HCT116 (cell line): ENCODE data around the gene CYBA. TPM values are rescaled to one million over a fixed set of nuclear protein-coding genes. Genes with fewer than 3 reads are reported as not detected.

Source experiments
- ATAC-seq: fragments of 200-7000 bp; cut with Tn5 transposase; 2 replicates; pipeline ENCODE4 v1.9.1; 2020; ENCODE audit warnings: mild to moderate bottlenecking, moderate library complexity
- BruUV-seq: library from RNA; stranded (reverse); fragments of 400-500 nt; replicated peaks from 2 replicates; lab custom pipeline; 2021; lab: Mats Ljungman, UMichigan
- CTCF ChIA-PET: fragments of 300-600 bp; sonication (Branson Sonifier 250); formaldehyde crosslinking; loops from one replicate; lab custom pipeline; 2021; ENCODE audit warnings: antibody characterized with exemption; lab: Charles Lee
- POLR2A ChIA-PET: fragments of 300-600, 350-600 bp; sonication (Branson Sonifier 250); formaldehyde crosslinking; loops from one replicate; lab custom pipeline; 2021; ENCODE audit warnings: antibody characterized with exemption; lab: Charles Lee
- RAD21 ChIA-PET, 2 experiments: fragments of 300-600 bp; sonication (Branson Sonifier 250); formaldehyde crosslinking; loops; one replicate each; lab custom pipeline; 2023; ENCODE audit warnings: low total read pairs in 2 of 2; ENCODE audit not compliant: uncharacterized antibody in 2 of 2, unreplicated experiment in 2 of 2, low non-redundant PET in 1 of 2; lab: Charles Lee
- DNase-seq: peaks from one replicate; pipeline ENCODE4 v3.0.0-alpha.2; 2010; ENCODE audit warnings: low read depth, low spot score
- H2AFZ ChIP-seq: fragments of 200-600 bp; shearing (Covaris generic), sonication (generic); 2 replicates; pipeline ENCODE4 v1.6.1; 2017; ENCODE audit warnings: low read depth, mixed run types, mixed read lengths, antibody characterized with exemption, low read length; ENCODE audit not compliant: poor library complexity, severe bottlenecking
- H3K27ac ChIP-seq: 2 replicates; pipeline ENCODE4 v1.5.1; 2012; ENCODE audit warnings: low read depth, low read length
- H3K27me3 ChIP-seq: fragments of 200-600 bp; sonication (generic); 2 replicates; pipeline ENCODE4 v1.6.1; 2016; ENCODE audit warnings: mixed run types, low read length, mixed read lengths; ENCODE audit not compliant: insufficient read depth
- H3K36me3 ChIP-seq, 2 experiments: fragments of 200-500 bp in 1 of 2; fragments of 200-600 bp in 1 of 2; sonication (Bioruptor generic) in 1 of 2; sonication (generic) in 1 of 2; 2 replicates each; pipeline versions ENCODE4 v1.5.1 to v1.6.1; 2014 to 2016; ENCODE audit warnings: low read length in 2 of 2, inconsistent platforms in 1 of 2, mixed read lengths in 1 of 2, mixed run types in 1 of 2; ENCODE audit not compliant: insufficient read depth in 2 of 2, control insufficient read depth in 1 of 2
- H3K4me1 ChIP-seq, 2 experiments: fragments of 200-600 bp in 1 of 2; sonication (generic) in 1 of 2; 2 replicates each; pipeline versions ENCODE4 v1.5.1 to v1.6.1; 2012 to 2017; ENCODE audit warnings: low read length in 2 of 2, inconsistent platforms in 1 of 2, mild to moderate bottlenecking in 1 of 2, mixed read lengths in 1 of 2, mixed run types in 1 of 2, moderate library complexity in 1 of 2; ENCODE audit not compliant: insufficient read depth in 2 of 2, control insufficient read depth in 1 of 2
- H3K4me2 ChIP-seq: fragments of 200-600 bp; sonication (generic); 2 replicates; pipeline ENCODE4 v1.6.1; 2017; ENCODE audit warnings: mixed run types, low read length, mixed read lengths
- H3K4me3 ChIP-seq, 2 experiments: fragments of 200-600 bp in 1 of 2; sonication (generic) in 1 of 2; replicated peaks in 1 of 2; 2 replicates each; pipeline ENCODE4 v1.5.1; 2011 to 2016; ENCODE audit warnings: low read length in 2 of 2, control low read depth in 1 of 2, low read depth in 1 of 2, mild to moderate bottlenecking in 1 of 2, mixed read lengths in 1 of 2, mixed run types in 1 of 2
- H3K79me2 ChIP-seq: fragments of 200-600 bp; sonication (generic); 2 replicates; pipeline ENCODE4 v1.6.1; 2017; ENCODE audit warnings: mild to moderate bottlenecking, mixed run types, low read length, moderate library complexity, mixed read lengths; ENCODE audit not compliant: insufficient read depth
- H3K9ac ChIP-seq: fragments of 200-600 bp; sonication (generic); 2 replicates; pipeline ENCODE4 v1.6.1; 2016; ENCODE audit warnings: low read length, mixed read lengths
- H3K9me2 ChIP-seq: fragments of 200-600 bp; sonication (generic), shearing (Covaris generic); 2 replicates; pipeline ENCODE4 v1.6.1; 2017; ENCODE audit warnings: mixed run types, mild to moderate bottlenecking, moderate library complexity; ENCODE audit not compliant: insufficient read depth
- H3K9me3 ChIP-seq, 2 experiments: fragments of 200-500 bp in 1 of 2; fragments of 200-600 bp in 1 of 2; sonication (Bioruptor generic) in 1 of 2; sonication (generic) in 1 of 2; 2 replicates each; pipeline ENCODE4 v1.6.1; 2014 to 2017; ENCODE audit warnings: low read length in 2 of 2, mixed read lengths in 2 of 2, inconsistent platforms in 1 of 2, low read depth in 1 of 2, mild to moderate bottlenecking in 1 of 2, mixed run types in 1 of 2, moderate library complexity in 1 of 2; ENCODE audit not compliant: control insufficient read depth in 1 of 2, insufficient read depth in 1 of 2
- H4K20me1 ChIP-seq: fragments of 200-600 bp; sonication (generic), shearing (Covaris generic); 2 replicates; pipeline ENCODE4 v1.6.1; 2017; ENCODE audit warnings: mixed run types, mild to moderate bottlenecking, moderate library complexity; ENCODE audit not compliant: insufficient read depth
- CEBPB ChIP-seq: IDR thresholded peaks from 2 replicates; pipeline ENCODE4 v1.6.1; 2012; ENCODE audit warnings: low read depth
- EZH2 ChIP-seq: fragments of 200-600 bp; sonication (generic); IDR thresholded peaks from 2 replicates; pipeline ENCODE4 v1.6.1; 2017; ENCODE audit warnings: antibody characterized with exemption, mixed run types
- FOSL1 ChIP-seq: IDR thresholded peaks from 2 replicates; pipeline ENCODE4 v1.6.1; 2012; ENCODE audit warnings: low read depth
- JUND ChIP-seq: IDR thresholded peaks from 2 replicates; pipeline ENCODE4 v1.6.1; 2012
- POLR2A ChIP-seq: IDR thresholded peaks from 2 replicates; pipeline ENCODE4 v1.7.0; 2011; ENCODE audit warnings: borderline replicate concordance; ENCODE audit not compliant: insufficient read depth, insufficient read length; ENCODE audit errors: extremely low read depth
- RAD21 ChIP-seq: IDR thresholded peaks from 2 replicates; pipeline ENCODE4 v1.6.1; 2012; ENCODE audit warnings: low read depth, mild to moderate bottlenecking
- SRF ChIP-seq: IDR thresholded peaks from 2 replicates; pipeline ENCODE4 v1.6.1; 2012; ENCODE audit warnings: low read depth
- ZFX ChIP-seq: fragments of 450-650 bp; IDR thresholded peaks from 2 replicates; pipeline ENCODE4 v1.6.1; 2017
- ZNF274 ChIP-seq: fragments of 200-500 bp; sonication (Bioruptor generic); IDR thresholded peaks from 2 replicates; pipeline ENCODE4 v1.6.1; 2014; ENCODE audit warnings: mild to moderate bottlenecking, low read depth, low read length, inconsistent platforms
- intact Hi-C: fragments of 100-400 bp; cut with micrococcal nuclease; formaldehyde crosslinking; loops from 2 replicates; pipeline ENCODE4 v1.10.0; 2022
- total RNA-seq: library from RNA; stranded (reverse); gene quantifications from one replicate; pipeline ENCODE4 v1.2.1, GENCODE V29; 2021; ENCODE audit not compliant: unreplicated experiment
- TF ChIP-seq, protein P1 (sequence below): IDR thresholded peaks from 2 replicates; pipeline ENCODE4 v1.6.1; 2011; ENCODE audit warnings: mild to moderate bottlenecking, low read length, moderate library complexity; ENCODE audit not compliant: insufficient replicate concordance; ENCODE audit errors: extremely low read depth
- TF ChIP-seq, protein P2 (sequence below): IDR thresholded peaks from 2 replicates; pipeline ENCODE4 v1.6.1; 2012
- TF ChIP-seq, protein P3 (sequence below): IDR thresholded peaks from 2 replicates; pipeline ENCODE4 v1.6.1; 2012

Gene CYBA
- total RNA-seq, 1 experiment from 2014 or later: 321 TPM

DNA sequence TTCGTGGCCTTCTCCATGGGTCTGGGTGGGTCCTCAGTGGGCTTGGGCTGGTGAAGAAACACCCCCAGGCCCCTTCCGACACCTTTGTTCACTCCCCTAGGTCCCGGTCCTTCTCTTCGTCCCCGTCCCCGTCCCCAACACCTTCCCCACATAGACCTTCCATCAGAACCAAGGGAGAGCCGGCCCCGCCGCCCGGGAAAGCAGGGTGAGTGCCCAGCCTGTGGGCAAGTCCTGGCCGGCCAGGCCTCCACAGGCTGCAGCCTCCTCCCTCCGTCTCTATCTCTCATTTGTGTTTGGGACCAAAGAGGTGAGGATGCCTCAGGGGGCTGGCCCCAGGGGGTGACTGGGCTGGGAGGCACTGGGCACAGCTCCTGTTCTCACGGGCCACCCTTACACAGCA lies 27.0 kb downstream of the CYBA start (continued):
- TF ChIP-seq, protein P1, sequence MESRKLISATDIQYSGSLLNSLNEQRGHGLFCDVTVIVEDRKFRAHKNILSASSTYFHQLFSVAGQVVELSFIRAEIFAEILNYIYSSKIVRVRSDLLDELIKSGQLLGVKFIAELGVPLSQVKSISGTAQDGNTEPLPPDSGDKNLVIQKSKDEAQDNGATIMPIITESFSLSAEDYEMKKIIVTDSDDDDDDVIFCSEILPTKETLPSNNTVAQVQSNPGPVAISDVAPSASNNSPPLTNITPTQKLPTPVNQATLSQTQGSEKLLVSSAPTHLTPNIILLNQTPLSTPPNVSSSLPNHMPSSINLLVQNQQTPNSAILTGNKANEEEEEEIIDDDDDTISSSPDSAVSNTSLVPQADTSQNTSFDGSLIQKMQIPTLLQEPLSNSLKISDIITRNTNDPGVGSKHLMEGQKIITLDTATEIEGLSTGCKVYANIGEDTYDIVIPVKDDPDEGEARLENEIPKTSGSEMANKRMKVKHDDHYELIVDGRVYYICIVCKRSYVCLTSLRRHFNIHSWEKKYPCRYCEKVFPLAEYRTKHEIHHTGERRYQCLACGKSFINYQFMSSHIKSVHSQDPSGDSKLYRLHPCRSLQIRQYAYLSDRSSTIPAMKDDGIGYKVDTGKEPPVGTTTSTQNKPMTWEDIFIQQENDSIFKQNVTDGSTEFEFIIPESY: no peak
- TF ChIP-seq CEBPB: no peak
- TF ChIP-seq EZH2: no peak
- TF ChIP-seq, protein P2, sequence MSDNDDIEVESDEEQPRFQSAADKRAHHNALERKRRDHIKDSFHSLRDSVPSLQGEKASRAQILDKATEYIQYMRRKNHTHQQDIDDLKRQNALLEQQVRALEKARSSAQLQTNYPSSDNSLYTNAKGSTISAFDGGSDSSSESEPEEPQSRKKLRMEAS: no peak
- TF ChIP-seq JUND: no peak
- no peak for TF ChIP-seq POLR2A
- TF ChIP-seq, protein P3, sequence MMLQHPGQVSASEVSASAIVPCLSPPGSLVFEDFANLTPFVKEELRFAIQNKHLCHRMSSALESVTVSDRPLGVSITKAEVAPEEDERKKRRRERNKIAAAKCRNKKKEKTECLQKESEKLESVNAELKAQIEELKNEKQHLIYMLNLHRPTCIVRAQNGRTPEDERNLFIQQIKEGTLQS: no peak
- no peak for TF ChIP-seq ZFX

DNA sequence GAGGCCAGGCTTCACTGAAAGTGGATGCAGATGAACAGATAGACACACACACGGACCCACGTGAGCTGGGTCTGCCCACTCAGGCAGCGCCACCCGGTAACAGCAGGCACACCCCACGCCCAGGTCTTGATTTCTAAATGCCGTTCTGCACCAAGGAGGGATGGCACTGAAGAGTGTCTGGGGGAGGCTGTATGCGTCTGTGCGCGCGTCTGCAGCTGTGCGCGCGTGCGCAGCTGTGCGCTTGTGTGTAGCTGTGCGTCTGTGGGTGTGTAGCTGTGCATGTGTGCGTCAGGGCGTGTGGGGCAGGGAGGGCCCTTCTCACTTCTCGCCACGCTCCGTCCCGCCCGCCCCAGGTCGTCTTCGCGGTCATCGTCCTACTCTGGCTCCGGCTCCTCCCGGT lies 28.0 kb downstream of the CYBA start:
- Histone ChIP-seq H3K9me2 (no peaks in the 10 kb centered on the region), H3K27ac (no peak overlapping the region), H2AFZ (no peak overlapping the region), H3K4me3 (no peak overlapping the region), H3K9ac (no peak overlapping the region), H3K4me1 (no peaks in the 10 kb centered on the region), H3K9me3 (no peaks in the 10 kb centered on the region), H3K79me2 (peaks cover 34% of the 10 kb centered on the region), H3K27me3 (no peaks in the 10 kb centered on the region), H3K4me2 (no peak overlapping the region), H4K20me1 (no peaks in the 10 kb centered on the region), H3K36me3 (peaks cover 46 to 57% of the 10 kb centered on the region in 2 experiments; a peak in 3 of 4 replicates)
- no peak for TF ChIP-seq POLR2A
- TF ChIP-seq ZNF274: no peak
- no peak for TF ChIP-seq FOSL1
- TF ChIP-seq SRF: no peak
- no peak for TF ChIP-seq RAD21
- ChIA-PET RAD21 (no interaction called here), POLR2A (no interaction called here), CTCF (no interaction called here)
- no TSS peak for BruUV-seq
- DNase-seq (no peak), ATAC-seq (no peak)
- intact Hi-C loops: no loop called here
